Measurements from ENCODE around the gene WSCD1.

The WSCD1 gene

GRCh38 chr17:6028294-6028693, 41.9 kb upstream of the WSCD1 start:
- TF ChIP-seq ZFX (IDR thresholded peaks at IDR 0.05; ENCODE audit: borderline replicate concordance) (no peak), CTCF (IDR thresholded peaks at IDR 0.05) (no peak)
- H3K27ac ChIP-seq, result no peak overlapping the region

GRCh38 chr17:6035801-6036394, 34.3 kb upstream of the WSCD1 start:
- no peak overlapping the region for H3K27ac ChIP-seq
- TF ChIP-seq ZFX (IDR thresholded peaks at IDR 0.05; ENCODE audit: borderline replicate concordance) (no peak), CTCF (IDR thresholded peaks at IDR 0.05) (no peak)

- H3K27ac ChIP-seq, result no peak overlapping the region
- no peak for TF ChIP-seq ZFX (IDR thresholded peaks at IDR 0.05; ENCODE audit: borderline replicate concordance)
- TF ChIP-seq CTCF (IDR thresholded peaks at IDR 0.05), result no peak
Measured at GRCh38 chr17:6040504-6040903, 29.7 kb upstream of the WSCD1 start.

GRCh38 chr17:6041246-6041645, 28.9 kb upstream of the WSCD1 start:
- H3K27ac ChIP-seq, result no peak overlapping the region
- TF ChIP-seq ZFX (IDR thresholded peaks at IDR 0.05; ENCODE audit: borderline replicate concordance), result no peak
- no peak for TF ChIP-seq CTCF (IDR thresholded peaks at IDR 0.05)

- no peak overlapping the region for H3K27ac ChIP-seq
- TF ChIP-seq CTCF (IDR thresholded peaks at IDR 0.05), result no peak
- no peak for TF ChIP-seq ZFX (IDR thresholded peaks at IDR 0.05; ENCODE audit: borderline replicate concordance)
Measured at GRCh38 chr17:6043405-6043804, 26.8 kb upstream of the WSCD1 start.

- H3K27ac ChIP-seq, result no peak overlapping the region
- no peak for TF ChIP-seq CTCF (IDR thresholded peaks at IDR 0.05)
- TF ChIP-seq ZFX (IDR thresholded peaks at IDR 0.05; ENCODE audit: borderline replicate concordance), result no peak
Measured at GRCh38 chr17:6044261-6044660, 25.9 kb upstream of the WSCD1 start.

- no peak overlapping the region for H3K27ac ChIP-seq
- no peak for TF ChIP-seq CTCF (IDR thresholded peaks at IDR 0.05)
- TF ChIP-seq ZFX (IDR thresholded peaks at IDR 0.05; ENCODE audit: borderline replicate concordance), result no peak
Measured at GRCh38 chr17:6045621-6046357, 24.4 kb upstream of the WSCD1 start.

Data from 22Rv1 (cell line).